Lung (tissue), 12 donors: ENCODE results near the gene SHH. TPM values are rescaled to one million over a fixed set of nuclear protein-coding genes. Genes with fewer than 3 reads are reported as not detected.

ENCODE experiments used
- ATAC-seq: fragments of 200-7000 bp; cut with Tn5 transposase; one replicate; pipeline ENCODE4 v1.9.1; 2020; ENCODE audit warnings: moderate number of reproducible peaks; ENCODE audit not compliant: insufficient read depth, low FRiP score
- DNase-seq, 3 donors: peaks; one replicate each; pipeline ENCODE4 v3.0.0-alpha.2; 2013 to 2017
- H3K27ac ChIP-seq, 2 donors: one replicate each; pipeline ENCODE4 v1.5.1; 2013; ENCODE audit warnings: mild to moderate bottlenecking in 2 of 2, moderate library complexity in 2 of 2, control low read depth in 1 of 2, inconsistent platforms in 1 of 2, low read depth in 1 of 2, low read length in 1 of 2
- H3K27me3 ChIP-seq, 3 donors: one replicate each; pipeline ENCODE4 v1.5.1; 2013; ENCODE audit warnings: low read length in 2 of 3; ENCODE audit not compliant: control insufficient read depth in 3 of 3, insufficient read depth in 3 of 3
- H3K36me3 ChIP-seq, 4 donors: one replicate each; pipeline ENCODE4 v1.5.1; 2013; ENCODE audit warnings: low read length in 4 of 4, mild to moderate bottlenecking in 1 of 4, moderate library complexity in 1 of 4; ENCODE audit not compliant: control insufficient read depth in 4 of 4, insufficient read depth in 4 of 4
- H3K4me1 ChIP-seq, 5 donors: one replicate each; pipeline ENCODE4 v1.5.1; 2013; ENCODE audit warnings: low read length in 5 of 5, mild to moderate bottlenecking in 2 of 5, moderate library complexity in 1 of 5; ENCODE audit not compliant: control insufficient read depth in 5 of 5, insufficient read depth in 5 of 5
- H3K4me3 ChIP-seq: one replicate; pipeline ENCODE4 v1.5.1; 2013; ENCODE audit warnings: mild to moderate bottlenecking, control low read depth, moderate library complexity
- H3K9ac ChIP-seq, 2 donors: one replicate each; pipeline ENCODE4 v1.5.1; 2013; ENCODE audit warnings: low read length in 2 of 2, control low read depth in 1 of 2; ENCODE audit not compliant: insufficient read depth in 1 of 2
- H3K9me3 ChIP-seq, 4 donors: one replicate each; pipeline ENCODE4 v1.5.1; 2013; ENCODE audit warnings: low read length in 3 of 4, mild to moderate bottlenecking in 1 of 4, moderate library complexity in 1 of 4; ENCODE audit not compliant: control insufficient read depth in 4 of 4, insufficient read depth in 3 of 4
- WGBS, 2 donors: extraction: QIAGEN DNeasy Blood & Tissue Kit; methylation state at CpG; one replicate each; pipeline ENCODE4 v1.1.7; 2013; 5-methylcytosine and 5-hydroxymethylcytosine counted together
- polyA plus RNA-seq, 2 donors: library from polyadenylated mRNA; stranded (reverse); fragments of 200-250 nt; gene quantifications; one replicate each; pipeline ENCODE4 v1.2.1, GENCODE V29; 2013
- total RNA-seq, 2 donors: library from RNA; depleted of rRNA in 1 of 2; stranded (reverse); fragments of >200 nt in 1 of 2; gene quantifications; one replicate each; pipeline ENCODE4 v1.2.1, GENCODE V29; 2014 to 2021
- TF ChIP-seq, protein P1 (sequence below): IDR thresholded peaks from 2 replicates; pipeline ENCODE4 v1.5.1; 2012; ENCODE audit warnings: mild to moderate bottlenecking; ENCODE audit errors: control extremely low read depth, extremely low read depth
- donor health status: control.
- donor health status: control.
- donor health status: Bipolar disorder and iron deficiency.
- donor health status: healthy.
- donor health status: DM: yes; HTN: yes; CAD: no.

SHH gene
- total and polyA plus RNA-seq, 4 donors: 1.5 to 9.3 (median 4.4) TPM

DNA sequence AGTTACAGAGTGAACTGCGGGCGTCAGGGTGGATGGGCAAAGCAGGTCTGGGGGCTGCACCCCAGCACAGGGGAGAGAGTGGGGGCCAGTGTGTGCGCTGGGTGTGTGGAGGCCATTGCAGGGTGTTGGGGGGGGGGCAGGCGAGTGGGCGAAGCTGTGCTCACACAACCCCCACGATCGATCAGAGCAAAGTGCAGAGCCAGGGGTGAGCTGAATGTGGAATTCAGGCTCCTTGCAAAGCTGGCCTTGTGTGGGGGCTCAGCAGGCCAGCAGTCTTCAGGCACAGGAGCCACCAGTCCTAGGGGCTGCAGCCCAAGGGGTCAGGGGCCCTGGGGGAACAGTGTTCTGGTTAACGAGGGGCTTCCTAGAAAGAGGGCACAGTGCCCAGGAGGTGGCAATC lies 862 bp upstream of the SHH start:
- Histone ChIP-seq H3K9me3 (peaks cover 0 to 12% (median 0%) of the 10 kb centered on the region in 4 donors), H3K27ac (no peak overlapping the region), H3K4me3 (no peak overlapping the region), H3K4me1 (peaks cover 0 to 26% (median 3%) of the 10 kb centered on the region in 5 donors), H3K36me3 (no peaks in the 10 kb centered on the region), H3K9ac (no peak overlapping the region), H3K27me3 (peaks cover 8 to 52% (median 46%) of the 10 kb centered on the region in 3 donors)
- 22 to 32% methylated on average over 8 of the region's 8 CpGs for WGBS, 2 donors
- TF ChIP-seq, protein P1, sequence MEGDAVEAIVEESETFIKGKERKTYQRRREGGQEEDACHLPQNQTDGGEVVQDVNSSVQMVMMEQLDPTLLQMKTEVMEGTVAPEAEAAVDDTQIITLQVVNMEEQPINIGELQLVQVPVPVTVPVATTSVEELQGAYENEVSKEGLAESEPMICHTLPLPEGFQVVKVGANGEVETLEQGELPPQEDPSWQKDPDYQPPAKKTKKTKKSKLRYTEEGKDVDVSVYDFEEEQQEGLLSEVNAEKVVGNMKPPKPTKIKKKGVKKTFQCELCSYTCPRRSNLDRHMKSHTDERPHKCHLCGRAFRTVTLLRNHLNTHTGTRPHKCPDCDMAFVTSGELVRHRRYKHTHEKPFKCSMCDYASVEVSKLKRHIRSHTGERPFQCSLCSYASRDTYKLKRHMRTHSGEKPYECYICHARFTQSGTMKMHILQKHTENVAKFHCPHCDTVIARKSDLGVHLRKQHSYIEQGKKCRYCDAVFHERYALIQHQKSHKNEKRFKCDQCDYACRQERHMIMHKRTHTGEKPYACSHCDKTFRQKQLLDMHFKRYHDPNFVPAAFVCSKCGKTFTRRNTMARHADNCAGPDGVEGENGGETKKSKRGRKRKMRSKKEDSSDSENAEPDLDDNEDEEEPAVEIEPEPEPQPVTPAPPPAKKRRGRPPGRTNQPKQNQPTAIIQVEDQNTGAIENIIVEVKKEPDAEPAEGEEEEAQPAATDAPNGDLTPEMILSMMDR: no peak
- DNase-seq: no peak
- ATAC-seq: no peak

- 2 to 3% methylated on average over 13 of the region's 13 CpGs for WGBS, 2 donors
- TF ChIP-seq, protein P1: no peak
- no peak for DNase-seq
- H3K27me3 ChIP-seq: peaks cover 8 to 66% (median 52%) of the 10 kb centered on the region in 3 donors
- no peak overlapping the region for H3K4me3 ChIP-seq
- peaks cover 0 to 31% (median 3%) of the 10 kb centered on the region in 5 donors for H3K4me1 ChIP-seq
- H3K9ac ChIP-seq: no peak overlapping the region
- ATAC-seq: peak; percentile 12
- peaks cover 0 to 4% (median 0%) of the 10 kb centered on the region in 4 donors for H3K9me3 ChIP-seq
- H3K27ac ChIP-seq: no peak overlapping the region
- no peaks in the 10 kb centered on the region for H3K36me3 ChIP-seq
Observed at GRCh38 chr7:155811560-155811894, 736 bp downstream of the SHH start.

GRCh38 chr7:155810770-155811559 lies 1.3 kb downstream of the SHH start:
- DNase-seq (no peak), ATAC-seq (no peak)
- no peaks in the 10 kb centered on the region for H3K36me3 ChIP-seq
- TF ChIP-seq, protein P1: no peak
- H3K27ac ChIP-seq: peak overlapping the region in 1 of 2 donors; percentile 91
- peaks cover 8 to 71% (median 56%) of the 10 kb centered on the region in 3 donors for H3K27me3 ChIP-seq
- H3K4me3 ChIP-seq: no peak overlapping the region
- no peak overlapping the region for H3K9ac ChIP-seq
- H3K4me1 ChIP-seq: peaks cover 0 to 37% (median 3%) of the 10 kb centered on the region in 5 donors
- WGBS, 2 donors: 4 to 5% methylated on average over 21 of the region's 21 CpGs
- peaks cover 0 to 4% (median 0%) of the 10 kb centered on the region in 4 donors for H3K9me3 ChIP-seq
